COR-L47 (cell line): ENCODE measurements around the gene EPX.

Experiments
- DNase-seq: peaks from one replicate; lab custom pipeline; 2025; lab: John Stamatoyannopoulos, UW

EPX gene

GRCh38 chr17:58229384-58229783 lies 36.9 kb downstream of the EPX start:
- DNase-seq, result no peak

- no peak for DNase-seq
These were observed 37.4 kb downstream of the EPX start for GRCh38 chr17:58229881-58230280.

- DNase-seq, result no peak
These were observed 39.1 kb downstream of the EPX start for GRCh38 chr17:58231641-58232040.

- no peak for DNase-seq
These were observed 40.2 kb downstream of the EPX start for GRCh38 chr17:58232707-58233156.

GRCh38 chr17:58233543-58233942 lies 41.0 kb downstream of the EPX start:
- DNase-seq, result no peak

- DNase-seq, result no peak
These were observed 42.0 kb downstream of the EPX start for GRCh38 chr17:58234512-58234911.

GRCh38 chr17:58235821-58236220 lies 43.3 kb downstream of the EPX start:
- DNase-seq, result no peak

GRCh38 chr17:58236394-58236793 lies 43.9 kb downstream of the EPX start:
- no peak for DNase-seq

GRCh38 chr17:58238147-58238634 lies 45.7 kb downstream of the EPX start, which contains the start of gene LPO:
Gene LPO, plus strand, starts transcription at chr17:58238584. Its CDS starts 4,396 bp downstream, at chr17:58242980.
- DNase-seq, result no peak

- DNase-seq, result no peak
These were observed 47.5 kb downstream of the EPX start for GRCh38 chr17:58239987-58240386.

- DNase-seq, result no peak
These were observed 49.8 kb downstream of the EPX start for GRCh38 chr17:58242171-58242784.

GRCh38 chr17:58244963-58245362 lies 52.4 kb downstream of the EPX start:
- DNase-seq, result no peak

GRCh38 chr17:58245428-58246103 lies 53.0 kb downstream of the EPX start:
- DNase-seq, result no peak

- DNase-seq, result no peak
These were observed 53.7 kb downstream of the EPX start for GRCh38 chr17:58246104-58246740.

- no peak for DNase-seq
These were observed 54.3 kb downstream of the EPX start for GRCh38 chr17:58246781-58247180.

GRCh38 chr17:58247511-58248363 lies 55.2 kb downstream of the EPX start:
- no peak for DNase-seq

GRCh38 chr17:58248955-58249269 lies 56.4 kb downstream of the EPX start:
- DNase-seq, result no peak

- peak; percentile 73 for DNase-seq
These were observed 57.0 kb downstream of the EPX start for GRCh38 chr17:58249270-58250133.

- DNase-seq, result no peak
These were observed 58.0 kb downstream of the EPX start for GRCh38 chr17:58250344-58251011.

GRCh38 chr17:58252141-58252540 lies 59.6 kb downstream of the EPX start:
- no peak for DNase-seq

GRCh38 chr17:58253082-58253481 lies 60.6 kb downstream of the EPX start:
- DNase-seq, result no peak
